KG1 (cell line): ENCODE measurements around the gene GJC2.

Experiments used
- DNase-seq: peaks from one replicate; lab custom pipeline; 2025; lab: John Stamatoyannopoulos, UW

Gene GJC2

GRCh38 chr1:228114827-228115226, 34.9 kb upstream of the GJC2 start:
- DNase-seq = no peak

DNA sequence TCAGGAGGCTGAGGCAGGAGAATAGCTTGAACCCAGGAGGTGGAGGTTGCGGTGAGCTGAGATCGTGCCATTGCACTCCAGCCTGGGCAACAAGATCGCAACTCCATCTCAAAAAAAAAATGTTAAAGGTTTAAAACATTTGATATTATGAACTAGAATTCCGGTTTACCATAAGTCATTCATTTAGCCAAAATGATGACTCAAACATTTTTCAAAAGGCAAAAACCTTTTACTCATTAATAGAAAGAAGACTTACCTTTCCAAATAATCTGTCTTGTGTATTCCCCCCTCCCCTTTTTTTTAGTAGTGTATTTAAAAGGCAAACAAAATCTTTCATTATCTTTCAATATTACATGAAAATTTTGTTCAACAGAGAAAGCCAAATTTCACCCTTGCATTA, 32.4 kb upstream of the GJC2 start:
- DNase-seq = no peak

DNA sequence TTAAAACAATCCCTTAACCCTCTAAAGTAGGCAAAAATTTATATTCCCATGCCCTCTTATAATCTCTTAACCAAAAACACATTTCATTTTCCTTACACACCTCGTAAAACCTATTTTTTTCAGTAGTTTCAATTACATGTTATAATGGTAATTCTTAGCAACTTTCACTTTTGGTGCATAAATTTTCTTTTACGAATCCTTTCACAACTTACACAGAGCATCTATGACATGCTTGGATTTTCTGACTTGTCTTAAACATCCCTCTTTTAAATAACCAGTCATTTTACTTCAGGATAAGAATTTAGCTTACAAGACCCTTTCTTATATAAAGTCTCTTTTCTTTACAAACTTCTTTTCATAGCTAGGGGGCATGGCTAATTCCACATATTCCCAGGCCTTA, 31.7 kb upstream of the GJC2 start:
- DNase-seq = no peak

DNA sequence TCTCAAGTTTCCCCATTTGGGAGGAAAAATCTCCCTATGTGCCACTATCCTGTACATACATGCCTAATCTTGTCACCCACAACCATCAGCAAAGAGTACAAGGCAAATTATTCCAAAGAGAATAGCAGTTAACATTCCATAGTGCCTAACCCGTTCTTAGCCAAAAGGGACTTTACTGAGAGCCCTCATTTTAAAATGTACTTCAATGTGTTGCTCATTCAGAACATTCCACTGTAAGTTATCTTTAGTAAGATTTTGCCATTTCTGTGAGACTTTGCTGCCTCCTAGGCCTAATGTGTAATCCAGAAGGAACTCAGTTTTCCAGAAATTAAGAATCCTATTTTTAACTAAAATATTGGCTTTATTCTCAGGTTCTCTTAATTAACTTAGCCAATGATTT, 29.4 kb upstream of the GJC2 start:
- no peak for DNase-seq

DNA sequence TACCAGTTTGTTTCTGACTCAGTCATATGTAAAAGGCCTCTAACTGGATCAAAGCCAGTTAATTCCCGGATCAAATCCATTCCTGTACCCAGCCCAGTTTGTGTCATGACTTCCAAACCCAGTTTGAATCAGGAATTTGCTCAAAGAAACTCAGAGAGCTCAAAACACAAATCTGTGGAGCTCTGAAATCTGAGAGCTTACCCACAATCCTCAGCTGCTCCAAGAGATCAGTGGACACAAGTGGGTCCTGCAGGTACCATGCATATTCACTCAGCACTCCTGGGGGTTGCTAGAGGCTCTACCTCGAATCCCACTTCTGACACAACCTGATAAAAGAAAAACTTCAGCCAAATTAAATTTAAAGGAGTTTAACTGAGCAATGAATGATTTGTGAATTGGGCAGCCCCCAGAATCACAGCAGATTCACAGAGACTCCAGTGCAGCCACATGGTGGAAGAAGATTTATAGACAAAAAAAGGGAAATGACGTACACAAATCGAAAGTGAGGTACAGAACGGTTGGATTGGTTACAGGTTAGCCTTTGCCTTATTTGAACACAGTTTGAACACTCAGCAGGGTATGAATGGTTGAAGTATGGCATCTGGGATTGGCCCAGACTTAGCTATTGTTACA, 28.8 kb upstream of the GJC2 start:
- no peak for DNase-seq

GRCh38 chr1:228122921-228123441, 26.7 kb upstream of the GJC2 start:
- no peak for DNase-seq

DNA sequence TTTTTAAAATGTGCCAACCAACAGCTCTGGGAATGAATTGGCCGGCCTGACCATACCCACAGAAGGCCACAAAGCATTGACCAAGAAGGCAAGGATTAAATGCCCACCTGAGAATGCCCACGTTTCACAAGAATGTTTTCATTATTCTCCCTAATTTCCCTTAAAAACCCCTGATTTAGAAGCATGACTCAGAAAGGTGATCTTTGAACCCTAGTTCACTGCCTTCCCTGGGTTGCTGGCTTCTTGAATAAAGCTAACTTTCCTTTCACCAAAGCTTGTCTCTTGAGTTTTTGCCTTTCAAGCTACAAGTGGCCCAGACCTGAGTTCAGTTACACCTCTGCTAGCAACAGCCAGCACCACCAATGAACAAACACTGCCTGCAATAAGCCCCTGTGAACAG, 26.2 kb upstream of the GJC2 start:
- no peak for DNase-seq

DNA sequence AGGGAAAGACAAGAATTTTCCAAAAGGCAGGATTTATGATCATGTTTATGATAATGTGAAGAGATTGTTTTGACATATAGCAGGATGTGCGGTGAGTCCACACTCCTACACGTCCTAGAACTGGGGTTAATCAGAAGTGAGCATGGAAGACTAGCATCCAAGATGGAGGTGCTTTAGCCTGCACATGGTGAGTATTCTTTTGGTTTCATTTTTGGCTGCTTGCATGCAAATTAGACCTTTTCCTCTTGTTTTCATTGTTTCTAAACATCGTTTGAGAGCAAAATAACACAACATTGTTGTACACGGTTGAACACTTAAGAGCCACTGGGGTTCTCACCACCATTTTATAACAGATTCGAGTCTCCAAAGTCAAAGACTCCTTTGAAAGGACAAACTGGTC, 24.5 kb upstream of the GJC2 start:
- DNase-seq = no peak

GRCh38 chr1:228131766-228132165, 18.0 kb upstream of the GJC2 start:
- DNase-seq = no peak

DNA sequence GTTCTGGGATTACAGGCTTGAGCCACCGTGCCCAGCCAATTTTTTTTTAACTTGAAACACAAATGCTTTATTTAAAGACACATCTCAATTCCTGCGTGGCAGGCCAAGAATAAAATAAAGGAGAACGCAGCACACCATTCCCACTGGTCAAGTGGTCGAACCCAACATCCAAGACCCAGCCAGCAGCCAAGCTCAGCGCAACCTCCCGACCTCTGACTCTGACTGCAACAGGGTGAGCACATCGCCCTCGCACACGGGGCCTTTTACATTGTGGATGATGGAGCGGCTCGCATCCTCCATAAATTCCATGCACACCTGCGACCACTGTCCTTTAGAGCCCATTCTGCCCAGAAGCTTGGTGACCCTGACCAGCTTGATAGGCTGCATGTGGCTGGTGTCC, 15.1 kb upstream of the GJC2 start:
- DNase-seq = no peak

DNA sequence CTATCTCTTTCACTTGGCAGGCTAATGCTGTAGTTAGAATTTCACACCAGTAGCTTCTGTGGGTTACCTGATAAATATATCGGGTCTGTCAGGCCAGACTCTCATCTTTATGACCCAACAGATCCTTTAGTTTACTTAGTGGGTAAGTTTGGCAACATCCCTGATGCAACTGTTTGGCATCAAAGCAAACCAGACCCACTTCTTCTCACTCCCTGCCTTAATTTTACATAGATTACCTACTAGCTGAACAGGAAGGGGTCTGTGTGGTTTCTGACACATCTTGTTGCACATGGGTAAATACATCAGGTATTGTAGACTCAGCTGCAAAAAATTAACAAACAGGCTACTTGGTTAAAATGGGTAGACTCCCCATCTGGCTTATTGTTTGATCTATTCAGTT, 12.8 kb upstream of the GJC2 start:
- no peak for DNase-seq

GRCh38 chr1:228139406-228139930, 10.3 kb upstream of the GJC2 start:
- DNase-seq = no peak

GRCh38 chr1:228139931-228140723, 9.6 kb upstream of the GJC2 start, which contains the start of gene GUK1:
GUK1 (plus strand) TSS chr1:228140279; CDS start chr1:228140303, 24 bp downstream.
- peak; percentile 98 for DNase-seq

DNA sequence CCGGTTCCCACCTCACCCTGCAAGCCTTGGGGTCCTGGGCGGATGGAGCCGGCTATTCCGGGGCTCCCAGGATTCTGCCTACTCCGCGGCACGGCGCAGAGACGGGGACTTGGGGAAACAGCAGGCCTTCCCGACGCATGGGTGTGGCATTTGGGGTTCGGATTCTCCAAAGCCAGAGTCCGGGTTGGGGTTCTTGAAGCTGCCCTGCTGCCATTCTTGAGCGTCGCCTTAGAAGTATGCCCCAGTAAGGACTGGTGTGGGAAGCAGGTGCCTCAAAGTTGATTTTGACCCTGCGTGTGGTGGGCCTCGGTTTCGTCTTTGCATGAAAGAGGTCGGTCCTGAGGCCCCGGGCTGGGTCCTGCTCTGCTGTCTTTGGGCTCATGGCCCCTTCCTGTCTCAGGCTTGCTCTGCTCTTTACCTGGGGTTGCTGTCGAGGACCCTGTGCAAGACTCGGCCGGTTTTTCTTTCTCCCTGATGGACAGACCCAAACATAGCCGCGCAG, 9.0 kb upstream of the GJC2 start:
- no peak for DNase-seq

DNA sequence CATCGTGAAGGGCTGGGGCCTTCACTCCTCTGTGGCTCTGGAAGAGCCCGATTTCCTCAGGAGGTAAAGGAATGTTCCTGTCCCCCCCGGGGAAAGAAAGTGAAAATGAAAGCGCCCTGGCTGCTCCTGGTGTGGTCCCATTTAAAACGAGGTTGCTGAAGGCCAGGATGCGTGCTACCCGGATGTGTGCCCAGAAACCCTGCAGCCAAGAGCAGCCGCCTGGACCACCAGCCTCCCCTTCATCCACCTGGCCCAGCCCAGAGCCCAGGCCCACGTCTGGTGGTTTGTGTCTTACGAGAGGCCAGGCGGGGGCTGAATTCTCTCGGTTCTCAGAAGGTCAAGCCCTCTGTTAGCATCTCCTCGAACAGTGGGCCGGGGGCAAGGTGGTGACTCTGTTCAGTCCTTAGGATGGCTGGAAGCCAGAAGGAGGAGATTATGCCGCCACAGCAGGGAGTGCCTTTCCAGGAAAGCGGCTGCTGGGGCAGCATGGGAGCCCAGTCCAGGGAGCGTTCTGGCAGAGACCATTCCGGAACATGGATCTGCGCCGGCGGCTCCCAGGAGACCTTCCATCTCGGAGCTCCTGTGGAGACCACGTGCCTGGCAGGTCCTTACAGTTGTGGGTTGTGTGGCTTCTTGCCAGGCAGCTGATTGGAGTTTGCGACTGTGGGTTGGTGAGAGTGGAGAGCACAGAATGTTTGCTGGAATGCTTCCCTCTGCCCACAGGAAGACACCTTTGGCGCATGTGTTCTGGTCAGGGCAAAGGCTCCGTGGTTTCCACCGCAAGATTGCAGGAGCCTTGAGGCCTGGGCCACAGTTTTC, 8.3 kb upstream of the GJC2 start:
- no peak for DNase-seq

- no peak for DNase-seq
These were observed 7.5 kb upstream of the GJC2 start for GRCh38 chr1:228142155-228142691.

DNA sequence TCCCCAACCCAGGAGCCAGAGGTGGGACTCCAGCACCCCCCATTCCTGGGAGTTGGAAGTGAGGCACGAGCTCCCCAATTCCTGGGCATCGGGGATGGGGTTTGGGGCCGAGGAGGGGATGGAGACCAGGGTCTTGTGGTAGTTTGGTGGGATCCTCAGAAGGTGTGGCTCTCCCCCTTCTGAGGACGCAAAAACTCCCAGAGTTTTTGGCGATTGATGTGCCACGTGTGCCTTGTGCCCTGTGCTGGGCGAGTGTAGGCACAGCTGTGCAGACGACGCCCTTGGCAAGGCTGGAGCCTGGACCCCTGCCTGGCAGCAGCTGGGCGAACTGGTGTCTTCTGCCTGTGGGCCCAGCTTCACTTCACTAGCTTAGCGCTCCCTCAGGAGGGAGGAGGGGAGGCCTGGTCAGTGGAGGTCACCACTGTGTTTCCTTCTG, 7.0 kb upstream of the GJC2 start:
- DNase-seq = no peak

DNA sequence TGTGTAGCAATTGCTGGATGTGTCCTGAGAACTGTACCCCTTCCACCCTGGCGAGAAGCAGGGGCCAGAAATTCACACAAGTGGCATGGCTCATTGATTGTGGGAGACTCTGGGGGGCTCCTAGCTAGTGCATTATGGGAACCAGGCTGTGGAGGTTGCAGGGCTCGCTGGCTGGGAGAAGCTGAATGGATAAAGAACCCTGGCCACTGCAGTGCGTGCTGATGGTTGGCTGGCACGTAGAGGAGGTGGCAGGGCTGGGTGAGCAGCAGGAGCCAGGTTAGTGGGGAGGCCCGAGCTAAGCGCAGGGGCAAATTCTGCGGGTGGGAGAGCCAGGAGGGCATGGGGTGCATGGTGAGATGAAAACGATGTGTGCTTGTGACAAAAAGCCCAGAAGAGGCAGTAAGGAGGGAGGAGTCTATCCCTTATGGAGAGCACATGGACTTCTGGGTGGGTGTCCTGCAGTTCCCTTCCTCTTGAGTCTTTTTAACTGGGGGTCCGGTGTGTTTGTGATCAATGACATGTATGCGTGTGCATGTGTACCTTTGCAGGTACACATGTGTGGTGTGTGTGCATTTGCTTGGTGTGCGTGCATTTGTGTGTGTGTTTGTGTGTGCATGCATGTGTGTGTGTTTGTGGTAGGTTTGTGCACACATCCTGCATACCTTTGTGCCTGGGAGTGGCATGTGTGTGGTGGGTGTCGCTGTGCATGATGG, 6.1 kb upstream of the GJC2 start:
- no peak for DNase-seq

- DNase-seq = no peak
These were observed 5.3 kb upstream of the GJC2 start for GRCh38 chr1:228144193-228144992.

DNA sequence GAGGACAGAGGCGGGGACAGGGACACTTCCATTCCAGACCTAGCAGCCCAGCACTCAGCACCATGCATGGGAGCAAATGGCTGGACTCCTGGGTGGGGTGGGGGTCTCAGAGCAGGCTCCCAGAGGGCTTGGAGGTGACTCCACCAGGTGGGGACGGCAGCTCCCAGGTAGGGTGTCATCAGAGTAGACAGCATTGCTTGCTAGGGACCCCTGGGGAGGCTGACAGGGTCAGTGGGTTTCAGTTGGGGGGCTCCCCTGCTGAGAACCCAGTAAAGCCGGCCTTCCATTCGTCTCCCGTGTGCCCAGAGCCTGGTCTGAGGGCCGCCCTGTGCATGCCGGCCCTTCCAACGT, 4.8 kb upstream of the GJC2 start:
- DNase-seq = no peak
